MG63 (cell line): Measurements from ENCODE around the gene ANKRD39. TPM values are rescaled to one million over a fixed set of nuclear protein-coding genes. Genes with fewer than 3 reads are reported as not detected.
"Not testable (repeated sequence)": the region's sequence is repeated elsewhere in the genome, so short reads cannot be mapped to it uniquely, and the experiment has no call there.

ENCODE experiments used
- DNase-seq: peaks from one replicate; pipeline ENCODE4 v3.0.0-alpha.2; 2020
- H3K27me3 ChIP-seq: fragments of 250-450 bp; sonication (Bioruptor Pico); 2 replicates; pipeline ENCODE4 v1.5.1; 2020; ENCODE audit warnings: mild to moderate bottlenecking, moderate library complexity
- H3K36me3 ChIP-seq: fragments of 250-450 bp; sonication (Bioruptor Pico); 2 replicates; pipeline ENCODE4 v1.5.1; 2020; ENCODE audit warnings: mild to moderate bottlenecking, moderate library complexity
- H3K4me3 ChIP-seq: fragments of 250-450 bp; sonication (Bioruptor Pico); 2 replicates; pipeline ENCODE4 v1.5.1; 2020; ENCODE audit warnings: mild to moderate bottlenecking, moderate library complexity
- H3K9me3 ChIP-seq: fragments of 250-450 bp; sonication (Bioruptor Pico); 2 replicates; pipeline ENCODE4 v1.5.1; 2020; ENCODE audit warnings: mild to moderate bottlenecking, moderate library complexity
- total RNA-seq: library from RNA; depleted of rRNA; stranded (reverse); fragments of >200 nt; shearing (Covaris generic); gene quantifications from 2 replicates; pipeline ENCODE4 v1.2.3, GENCODE V29; 2014; ENCODE audit warnings: low replicate concordance

The ANKRD39 gene
- total RNA-seq, 1 experiment from 2014 or later = 14.1 TPM

DNA sequence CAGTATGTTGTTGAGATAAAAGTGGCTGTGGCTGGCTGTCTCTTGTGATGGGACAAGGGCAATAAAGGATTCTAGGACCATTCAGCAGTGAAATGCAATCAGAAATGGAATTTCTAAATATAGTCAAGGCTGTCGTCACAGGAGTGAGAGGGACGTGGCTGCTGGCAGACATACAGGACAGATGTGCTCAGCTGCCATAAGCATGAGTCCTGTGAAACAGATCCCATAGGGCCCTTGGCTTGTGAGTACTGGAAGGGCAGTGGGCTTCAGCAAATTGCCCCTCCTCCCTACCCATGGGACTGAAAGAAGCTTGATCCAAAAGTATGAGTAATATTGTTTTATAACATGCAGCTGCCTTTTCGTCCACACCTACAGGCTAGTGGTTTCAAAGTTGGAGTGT lies 45.9 kb downstream of the ANKRD39 start:
- H3K9me3 ChIP-seq = no peaks in the 10 kb centered on the region
- peak; percentile 38 for DNase-seq

GRCh38 chr2:96810783-96811192 lies 47.0 kb downstream of the ANKRD39 start:
- DNase-seq = no peak

More for the DNA sequence above, 45.9 kb downstream of the ANKRD39 start:
- H3K4me3 ChIP-seq = no peak overlapping the region
- no peaks in the 10 kb centered on the region for H3K27me3 ChIP-seq
- H3K36me3 ChIP-seq = no peaks in the 10 kb centered on the region

GRCh38 chr2:96809951-96810782 lies 47.6 kb downstream of the ANKRD39 start:
- H3K36me3 ChIP-seq = no peaks in the 10 kb centered on the region
- H3K9me3 ChIP-seq = no peaks in the 10 kb centered on the region
- H3K4me3 ChIP-seq = no peak overlapping the region
- H3K27me3 ChIP-seq = no peaks in the 10 kb centered on the region
- no peak for DNase-seq

More at GRCh38 chr2:96810783-96811192, 47.0 kb downstream of the ANKRD39 start:
- no peak overlapping the region for H3K4me3 ChIP-seq
- H3K27me3 ChIP-seq = no peaks in the 10 kb centered on the region
- no peaks in the 10 kb centered on the region for H3K36me3 ChIP-seq
- H3K9me3 ChIP-seq = no peaks in the 10 kb centered on the region

- H3K36me3 ChIP-seq = no peaks in the 10 kb centered on the region
- H3K9me3 ChIP-seq = no peaks in the 10 kb centered on the region
- no peaks in the 10 kb centered on the region for H3K27me3 ChIP-seq
- DNase-seq = no peak
- H3K4me3 ChIP-seq = no peak overlapping the region
These were observed 48.5 kb downstream of the ANKRD39 start for GRCh38 chr2:96809216-96809882.

DNA sequence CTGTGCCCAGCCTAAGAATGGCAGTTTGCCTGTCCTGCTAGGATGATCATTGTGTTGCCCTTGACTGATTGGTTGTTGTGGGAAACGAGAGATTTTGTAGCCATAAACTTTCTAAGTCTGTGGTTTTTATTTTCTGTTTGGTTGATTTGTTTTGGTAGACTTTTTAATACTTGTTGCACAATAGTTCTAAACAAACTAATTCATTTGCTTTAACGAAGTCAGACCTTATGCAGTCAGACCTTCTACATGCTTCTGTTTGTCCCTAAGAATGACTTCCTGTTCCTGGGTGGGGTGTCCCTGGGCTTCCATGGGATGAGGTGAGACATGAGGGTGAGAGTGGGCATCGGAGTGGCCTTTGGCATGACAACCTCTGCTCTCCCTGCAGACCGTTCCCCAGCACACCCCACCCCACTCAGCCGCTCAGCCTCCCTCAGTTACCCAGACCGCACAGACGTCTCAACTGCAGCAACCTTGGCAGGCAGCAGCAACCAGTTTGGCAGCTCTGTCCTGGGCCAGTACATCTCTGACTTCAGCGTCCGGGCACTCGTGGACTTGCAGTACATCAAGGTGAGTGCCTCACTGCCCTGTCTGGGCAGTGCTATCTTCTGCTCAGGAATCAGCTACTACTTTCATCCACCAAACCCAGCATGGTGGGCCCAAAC lies 49.5 kb downstream of the ANKRD39 start:
- H3K27me3 ChIP-seq = no peaks in the 10 kb centered on the region
- H3K36me3 ChIP-seq = no peaks in the 10 kb centered on the region
- H3K4me3 ChIP-seq = no peak overlapping the region
- H3K9me3 ChIP-seq = no peaks in the 10 kb centered on the region
- no peak for DNase-seq

GRCh38 chr2:96807127-96807471 lies 50.7 kb downstream of the ANKRD39 start:
- H3K36me3 ChIP-seq = no peaks in the 10 kb centered on the region
- no peak overlapping the region for H3K4me3 ChIP-seq
- DNase-seq = no peak
- H3K9me3 ChIP-seq = no peaks in the 10 kb centered on the region
- no peaks in the 10 kb centered on the region for H3K27me3 ChIP-seq

DNA sequence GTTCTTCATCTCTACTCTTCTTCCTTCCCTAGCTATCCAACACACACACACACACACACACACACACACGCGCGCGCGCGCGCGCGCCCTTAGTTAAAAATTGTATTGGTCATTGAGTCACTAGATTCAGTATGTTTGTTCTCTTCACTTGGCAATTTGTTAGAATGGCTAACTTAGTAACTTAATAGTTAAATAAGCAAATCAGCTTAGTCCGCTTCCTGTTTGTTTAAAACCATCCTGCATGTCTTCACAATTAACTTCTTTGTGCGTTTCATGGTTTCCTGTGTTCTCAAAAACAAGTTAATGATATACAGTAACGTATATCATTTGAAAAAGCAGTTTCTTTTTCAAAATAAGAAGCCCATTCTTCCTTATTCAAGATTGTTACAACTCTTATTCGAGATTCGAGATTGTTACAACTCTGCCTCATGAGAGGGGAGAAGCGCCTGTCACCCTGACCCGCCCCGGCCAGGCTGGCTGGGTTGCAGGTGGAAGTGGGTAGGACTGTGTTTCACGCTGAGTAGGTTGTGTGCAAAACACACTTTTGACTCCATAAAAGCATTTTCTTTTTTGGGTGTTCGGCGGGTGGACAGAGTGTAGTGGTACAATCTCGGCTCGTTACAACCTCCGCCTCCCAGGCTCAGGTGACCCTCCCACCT lies 51.2 kb downstream of the ANKRD39 start:
- Histone ChIP-seq H3K9me3 (no peaks in the 10 kb centered on the region), H3K36me3 (no peaks in the 10 kb centered on the region), H3K4me3 (no peak overlapping the region), H3K27me3 (no peaks in the 10 kb centered on the region)
- no peak for DNase-seq

GRCh38 chr2:96805946-96806345 lies 51.9 kb downstream of the ANKRD39 start:
- DNase-seq, H3K27me3 ChIP-seq, H3K36me3 ChIP-seq, H3K4me3 ChIP-seq, H3K9me3 ChIP-seq: not testable (repeated sequence)

GRCh38 chr2:96804986-96805385 lies 52.8 kb downstream of the ANKRD39 start:
- no peaks in the 10 kb centered on the region for H3K27me3 ChIP-seq
- H3K4me3 ChIP-seq = no peak overlapping the region
- H3K9me3 ChIP-seq = no peaks in the 10 kb centered on the region
- no peaks in the 10 kb centered on the region for H3K36me3 ChIP-seq
- no peak for DNase-seq

- H3K9me3 ChIP-seq = no peaks in the 10 kb centered on the region
- no peak for DNase-seq
- no peaks in the 10 kb centered on the region for H3K36me3 ChIP-seq
- no peaks in the 10 kb centered on the region for H3K27me3 ChIP-seq
- H3K4me3 ChIP-seq = no peak overlapping the region
These were observed 55.1 kb downstream of the ANKRD39 start for GRCh38 chr2:96802721-96803120.

DNA sequence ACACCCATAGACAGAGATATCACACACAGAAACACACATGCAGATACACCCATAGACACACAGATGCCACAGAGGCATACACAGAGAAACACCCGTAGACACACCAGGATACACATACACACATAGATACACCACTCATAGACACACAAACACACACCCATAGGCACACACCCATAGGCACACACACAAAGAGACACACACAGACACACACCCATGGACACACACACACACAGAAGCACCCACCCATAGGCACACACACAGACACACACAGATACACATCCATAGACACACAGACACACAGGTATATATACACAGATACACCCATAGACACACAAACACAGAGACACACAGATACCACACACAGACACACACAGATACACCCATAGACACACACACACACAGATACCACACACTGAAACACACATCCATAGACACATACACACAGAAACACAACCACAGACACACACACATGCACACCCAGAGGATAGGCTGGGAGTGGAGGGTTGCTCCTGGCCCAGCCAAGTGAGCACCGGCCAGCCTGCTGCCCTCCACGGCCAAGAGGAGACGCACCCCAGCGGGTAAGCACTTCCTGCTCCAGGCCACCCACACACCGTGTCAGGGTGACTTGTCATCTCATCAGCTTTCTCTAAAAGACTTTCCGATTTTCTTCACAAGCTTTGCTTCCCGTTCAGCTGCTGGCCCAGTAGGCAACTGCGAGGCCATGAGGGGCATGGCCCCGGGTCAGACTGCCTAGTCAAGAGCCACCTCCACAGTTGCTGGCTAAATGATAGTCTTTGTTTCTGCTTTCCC lies 55.8 kb downstream of the ANKRD39 start:
- Histone ChIP-seq H3K36me3 (no peaks in the 10 kb centered on the region), H3K4me3 (no peak overlapping the region), H3K9me3 (no peaks in the 10 kb centered on the region), H3K27me3 (no peaks in the 10 kb centered on the region)
- no peak for DNase-seq

- Histone ChIP-seq H3K4me3 (no peak overlapping the region), H3K27me3 (no peaks in the 10 kb centered on the region), H3K36me3 (no peaks in the 10 kb centered on the region), H3K9me3 (no peaks in the 10 kb centered on the region)
- peak; percentile 36 for DNase-seq
These were observed 56.6 kb downstream of the ANKRD39 start for GRCh38 chr2:96801005-96801785.

DNA sequence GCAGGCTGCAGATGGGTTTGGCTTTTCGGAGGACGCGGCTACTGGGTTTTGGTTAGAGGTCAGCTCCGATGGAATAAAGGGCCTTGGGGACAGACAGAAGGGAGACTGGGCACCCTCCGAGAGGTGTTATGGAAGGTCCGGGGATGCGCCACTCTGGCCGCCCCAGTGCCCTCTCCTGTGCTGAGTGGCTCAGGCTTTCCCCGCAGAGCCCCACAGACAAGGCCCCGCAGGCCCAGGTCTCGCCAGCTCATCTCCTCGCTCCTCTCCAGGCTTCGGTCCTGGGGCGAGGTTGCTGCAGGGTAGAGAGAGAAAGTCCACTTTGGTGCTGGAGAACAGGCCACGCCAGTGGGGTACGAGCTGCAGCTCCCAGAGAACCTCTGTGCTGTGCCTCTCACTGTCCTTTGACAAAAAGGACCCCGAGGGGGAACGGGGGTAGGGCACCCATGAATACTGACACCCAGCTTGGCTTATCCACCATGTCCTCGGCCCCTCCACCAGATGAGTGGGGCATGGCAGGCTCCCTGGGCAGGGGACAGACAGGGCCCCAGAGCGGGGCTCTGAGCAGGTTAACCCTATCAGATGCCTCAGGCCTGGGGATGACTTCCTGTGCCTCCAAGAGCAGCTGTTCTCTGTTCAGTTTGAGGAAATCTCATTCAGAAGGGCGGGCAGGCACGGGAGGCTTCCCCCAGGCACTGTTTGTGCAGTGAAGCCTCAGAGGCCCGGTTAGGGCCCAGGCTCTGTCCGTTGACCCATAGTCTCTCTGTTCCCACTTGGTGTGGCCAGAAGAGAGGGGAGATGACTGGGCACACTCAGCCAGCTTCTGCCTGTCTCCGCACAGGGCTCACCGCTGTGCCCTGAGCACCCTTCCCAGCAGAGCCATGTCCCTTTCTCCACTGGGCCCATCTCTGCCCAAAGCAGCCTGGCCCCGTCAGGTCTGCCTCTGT lies 57.5 kb downstream of the ANKRD39 start:
- Histone ChIP-seq H3K9me3 (no peaks in the 10 kb centered on the region), H3K36me3 (no peaks in the 10 kb centered on the region), H3K27me3 (no peaks in the 10 kb centered on the region), H3K4me3 (no peak overlapping the region)
- no peak for DNase-seq

DNA sequence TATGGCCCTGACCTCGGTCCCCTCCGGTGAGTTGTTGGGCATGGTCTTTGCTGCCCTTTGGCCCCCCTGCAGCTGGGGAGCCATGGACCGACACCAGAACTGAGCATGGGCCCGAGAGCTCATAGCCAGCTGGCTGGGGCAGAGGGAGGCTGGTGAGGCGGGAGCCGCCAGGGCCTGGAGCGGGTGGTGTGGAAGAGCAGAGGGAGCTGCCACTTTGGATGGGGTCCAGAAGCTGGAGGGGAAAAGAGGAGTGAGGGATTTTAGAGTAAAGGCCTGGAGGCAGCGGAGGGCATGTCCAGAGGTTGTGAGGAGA lies 58.2 kb downstream of the ANKRD39 start:
- no peak for DNase-seq
- H3K27me3 ChIP-seq = no peaks in the 10 kb centered on the region
- no peaks in the 10 kb centered on the region for H3K9me3 ChIP-seq
- no peak overlapping the region for H3K4me3 ChIP-seq
- H3K36me3 ChIP-seq = no peaks in the 10 kb centered on the region
